Stimulated activated naive CD4-positive, alpha-beta T cell (primary cell): ENCODE measurements around the gene CEP152.

Experiments used
- DNase-seq, 6 experiments: peaks; one replicate each; lab custom pipeline; 2025; lab: John Stamatoyannopoulos, UW

CEP152 gene

GRCh38 chr15:48696627-48697312 lies 114.1 kb downstream of the CEP152 start:
- DNase-seq, result no peak

GRCh38 chr15:48695827-48696573 lies 114.9 kb downstream of the CEP152 start:
- no peak for DNase-seq

- no peak for DNase-seq
Observed at GRCh38 chr15:48695088-48695826, 115.6 kb downstream of the CEP152 start.

GRCh38 chr15:48693484-48693883 lies 117.4 kb downstream of the CEP152 start:
- DNase-seq, result no peak

- DNase-seq, result no peak
Observed at GRCh38 chr15:48688493-48688892, 122.4 kb downstream of the CEP152 start.
